ENCODE results near the gene SPATS2.

SPATS2 gene

GRCh38 chr12:49558526-49558925, 191.3 kb downstream of the SPATS2 start:
- no peak overlapping the region for H3K27ac ChIP-seq
- TF ChIP-seq, protein P1, sequence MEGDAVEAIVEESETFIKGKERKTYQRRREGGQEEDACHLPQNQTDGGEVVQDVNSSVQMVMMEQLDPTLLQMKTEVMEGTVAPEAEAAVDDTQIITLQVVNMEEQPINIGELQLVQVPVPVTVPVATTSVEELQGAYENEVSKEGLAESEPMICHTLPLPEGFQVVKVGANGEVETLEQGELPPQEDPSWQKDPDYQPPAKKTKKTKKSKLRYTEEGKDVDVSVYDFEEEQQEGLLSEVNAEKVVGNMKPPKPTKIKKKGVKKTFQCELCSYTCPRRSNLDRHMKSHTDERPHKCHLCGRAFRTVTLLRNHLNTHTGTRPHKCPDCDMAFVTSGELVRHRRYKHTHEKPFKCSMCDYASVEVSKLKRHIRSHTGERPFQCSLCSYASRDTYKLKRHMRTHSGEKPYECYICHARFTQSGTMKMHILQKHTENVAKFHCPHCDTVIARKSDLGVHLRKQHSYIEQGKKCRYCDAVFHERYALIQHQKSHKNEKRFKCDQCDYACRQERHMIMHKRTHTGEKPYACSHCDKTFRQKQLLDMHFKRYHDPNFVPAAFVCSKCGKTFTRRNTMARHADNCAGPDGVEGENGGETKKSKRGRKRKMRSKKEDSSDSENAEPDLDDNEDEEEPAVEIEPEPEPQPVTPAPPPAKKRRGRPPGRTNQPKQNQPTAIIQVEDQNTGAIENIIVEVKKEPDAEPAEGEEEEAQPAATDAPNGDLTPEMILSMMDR (conservative IDR thresholded peaks at IDR 0.05) = no peak

DNA sequence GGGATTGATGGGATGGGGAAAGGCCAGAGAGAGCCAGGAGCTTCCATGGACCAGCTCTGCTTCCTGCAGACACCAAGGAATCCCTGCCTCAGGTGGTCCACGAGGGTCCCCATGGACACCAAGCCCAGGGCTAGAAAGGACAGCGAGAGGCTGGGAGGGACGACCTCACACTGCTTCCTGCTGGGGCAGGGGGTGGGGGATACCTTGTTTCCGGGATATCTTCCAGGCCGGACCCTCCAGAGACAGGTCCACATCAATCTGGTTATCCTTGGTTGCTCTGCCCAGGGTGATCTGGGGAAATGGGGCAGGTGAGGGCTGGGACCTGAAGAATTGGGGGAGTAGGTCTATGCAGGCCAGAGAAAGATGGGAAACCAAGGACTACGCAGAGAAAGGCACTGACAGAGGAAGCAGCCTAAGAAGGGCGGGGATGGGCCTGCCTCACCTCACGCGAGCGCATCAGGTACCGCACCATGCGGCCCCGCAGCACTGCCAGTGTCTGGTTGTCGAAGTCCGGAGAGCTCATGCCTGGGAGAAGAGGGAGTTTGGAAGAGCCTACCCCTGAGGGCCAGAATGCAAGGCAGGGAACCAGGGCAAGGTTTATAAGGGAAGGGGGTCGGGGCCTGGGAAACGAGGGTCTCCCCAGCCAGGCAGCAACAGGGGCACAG, 191.9 kb downstream of the SPATS2 start:
- no peak for TF ChIP-seq ZFX (IDR thresholded peaks at IDR 0.05)
- TF ChIP-seq, protein P1 (conservative IDR thresholded peaks at IDR 0.05) = no peak
- no peak overlapping the region for H3K27ac ChIP-seq

DNA sequence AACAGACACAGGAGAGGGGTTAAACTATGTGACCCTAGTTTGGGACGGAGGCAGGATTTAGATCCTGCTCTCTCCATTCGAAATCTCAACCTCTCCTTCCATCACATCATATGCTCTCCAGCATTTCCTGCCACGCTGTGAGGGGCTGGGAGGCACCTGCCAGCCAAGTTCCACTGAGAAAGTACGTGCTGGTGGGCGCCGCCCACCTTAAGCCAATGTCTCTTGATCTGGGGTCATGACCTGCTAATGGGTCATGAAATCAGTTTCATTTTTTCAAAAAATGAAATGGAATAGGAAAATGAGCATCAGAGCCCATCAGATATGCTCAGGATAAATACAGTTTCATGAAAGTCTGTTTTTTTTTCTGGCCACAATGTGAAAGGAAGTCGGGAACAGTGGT, 193.4 kb downstream of the SPATS2 start:
- H3K27ac ChIP-seq = no peak overlapping the region
- no peak for TF ChIP-seq ZFX (IDR thresholded peaks at IDR 0.05)
- TF ChIP-seq, protein P1 (conservative IDR thresholded peaks at IDR 0.05) = no peak

- TF ChIP-seq, protein P1 (conservative IDR thresholded peaks at IDR 0.05) = no peak
- TF ChIP-seq ZFX (IDR thresholded peaks at IDR 0.05) = no peak
- H3K27ac ChIP-seq = no peak overlapping the region
These were observed 195.0 kb downstream of the SPATS2 start for GRCh38 chr12:49562233-49562632.

DNA sequence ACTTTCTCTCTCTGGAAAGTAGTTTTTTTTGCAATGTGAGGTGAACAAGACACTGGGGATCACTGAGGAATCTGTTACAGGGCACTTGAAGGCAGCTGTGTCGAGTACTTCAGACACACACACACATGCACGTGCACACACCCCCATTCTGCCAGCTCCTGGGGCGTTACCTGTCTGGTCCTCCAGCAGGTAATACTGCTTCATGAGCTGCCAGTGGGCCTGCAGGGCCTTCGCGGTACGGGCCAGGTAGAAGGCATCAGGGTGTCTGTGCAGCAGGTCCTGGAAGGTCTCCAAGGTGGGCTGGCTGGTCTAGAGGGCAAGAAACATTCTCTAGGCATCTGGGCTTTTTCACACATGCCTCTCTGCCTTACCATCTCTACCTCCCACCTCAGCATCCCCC, 195.6 kb downstream of the SPATS2 start:
- H3K27ac ChIP-seq = no peak overlapping the region
- TF ChIP-seq ZFX (IDR thresholded peaks at IDR 0.05) = no peak
- TF ChIP-seq, protein P1 (conservative IDR thresholded peaks at IDR 0.05) = no peak

DNA sequence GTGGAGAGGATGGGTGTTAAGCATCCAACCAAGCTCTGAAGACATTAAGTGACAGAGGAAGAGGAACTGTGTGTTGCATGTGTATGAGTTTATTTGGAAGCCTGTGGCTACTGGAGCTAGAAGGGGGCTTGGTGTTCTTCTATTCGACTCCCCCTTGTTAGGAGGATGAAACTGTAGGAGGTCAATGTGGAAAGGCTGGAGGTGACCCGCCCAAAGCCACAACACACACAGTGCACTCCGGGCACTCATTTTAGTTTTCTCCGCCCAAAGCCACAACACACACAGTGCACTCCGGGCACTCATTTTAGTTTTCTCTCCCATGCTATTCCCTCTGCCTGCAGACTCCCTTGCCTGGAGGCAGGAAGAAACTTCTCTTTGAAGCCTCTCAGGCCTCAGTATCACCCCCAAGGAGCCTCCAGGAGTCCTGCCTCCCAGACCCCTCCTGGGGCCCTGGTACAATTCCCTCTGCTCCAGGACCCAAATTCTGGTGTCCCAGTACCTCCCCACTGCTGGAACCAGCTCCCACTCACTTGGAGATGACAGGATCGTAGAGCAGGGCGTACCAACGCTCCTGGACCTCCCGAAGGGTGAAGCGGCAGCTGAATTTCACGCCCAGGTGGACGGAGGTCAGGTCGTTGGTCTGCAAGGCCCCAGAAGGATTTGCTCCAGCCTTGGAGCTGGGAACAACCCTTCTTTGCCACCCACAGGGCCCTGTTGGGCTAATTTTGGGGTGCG, 196.9 kb downstream of the SPATS2 start:
- TF ChIP-seq ZFX (IDR thresholded peaks at IDR 0.05) = no peak
- TF ChIP-seq, protein P1 (conservative IDR thresholded peaks at IDR 0.05) = no peak
- H3K27ac ChIP-seq = no peak overlapping the region

- no peak for TF ChIP-seq ZFX (IDR thresholded peaks at IDR 0.05)
- TF ChIP-seq, protein P1 (conservative IDR thresholded peaks at IDR 0.05) = no peak
- H3K27ac ChIP-seq = no peak overlapping the region
These were observed 197.6 kb downstream of the SPATS2 start for GRCh38 chr12:49564686-49565405.

All from C4-2B (cell line).